Activated CD8-positive, alpha-beta memory T cell treated with anti-CD3 and anti-CD28 coated beads, Interleukin-2, amount 50 U/mL, for 24 hours (primary cell): Measurements from ENCODE around the gene MMEL1.
"Not testable (repeated sequence)": the region's sequence is repeated elsewhere in the genome, so short reads cannot be mapped to it uniquely, and the experiment has no call there.

Source experiments
- DNase-seq: peaks from one replicate; pipeline ENCODE4 v3.0.0-alpha.2; 2020; ENCODE audit errors: extremely low read depth

MMEL1 gene

GRCh38 chr1:2573250-2573920 lies 59.4 kb downstream of the MMEL1 start:
- DNase-seq = no peak

DNA sequence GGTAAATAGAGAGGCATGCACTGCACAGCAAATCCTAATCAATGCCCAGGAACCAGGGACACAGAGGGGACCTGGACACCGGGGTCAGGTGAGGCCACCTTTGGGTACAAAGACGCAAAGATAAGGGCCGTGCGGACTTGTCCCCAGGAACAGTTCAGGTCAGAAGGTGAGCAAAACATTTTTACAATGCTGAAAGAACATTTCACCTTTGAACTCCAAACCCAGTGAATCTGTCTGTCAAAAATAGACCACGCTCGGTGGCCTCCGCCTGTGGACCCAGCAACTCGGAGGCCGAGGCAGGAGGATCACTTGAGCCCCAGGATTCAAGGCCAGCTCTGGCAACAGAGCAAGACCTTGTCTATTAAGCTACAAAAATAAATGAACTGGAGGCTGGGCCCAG lies 61.5 kb downstream of the MMEL1 start:
- no peak for DNase-seq

DNA sequence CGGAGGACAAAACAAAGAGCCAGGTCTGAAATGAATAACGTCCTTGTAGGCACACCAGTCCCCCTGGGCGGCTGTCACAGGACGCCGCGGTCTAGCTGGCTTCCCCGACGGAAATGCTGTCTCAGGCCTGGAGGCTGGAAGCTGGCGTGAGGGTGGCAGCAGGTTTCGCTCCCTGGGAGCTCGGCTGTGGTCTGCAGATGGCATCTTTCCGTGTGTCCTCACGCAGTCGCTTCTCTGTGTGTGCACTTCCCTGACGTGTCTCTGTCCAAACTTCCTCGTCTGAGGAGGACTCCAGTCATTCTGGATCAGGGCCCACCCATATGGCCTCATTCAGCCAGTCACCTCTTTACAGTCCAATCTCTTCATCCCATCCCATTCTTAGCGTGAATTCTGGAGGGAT lies 62.5 kb downstream of the MMEL1 start:
- no peak for DNase-seq

- DNase-seq = not testable (repeated sequence)
Observed at GRCh38 chr1:2569703-2570102, 63.1 kb downstream of the MMEL1 start.

GRCh38 chr1:2569060-2569459 lies 63.8 kb downstream of the MMEL1 start:
- no peak for DNase-seq

GRCh38 chr1:2568187-2568816 lies 64.5 kb downstream of the MMEL1 start:
- DNase-seq = not testable (repeated sequence)

DNA sequence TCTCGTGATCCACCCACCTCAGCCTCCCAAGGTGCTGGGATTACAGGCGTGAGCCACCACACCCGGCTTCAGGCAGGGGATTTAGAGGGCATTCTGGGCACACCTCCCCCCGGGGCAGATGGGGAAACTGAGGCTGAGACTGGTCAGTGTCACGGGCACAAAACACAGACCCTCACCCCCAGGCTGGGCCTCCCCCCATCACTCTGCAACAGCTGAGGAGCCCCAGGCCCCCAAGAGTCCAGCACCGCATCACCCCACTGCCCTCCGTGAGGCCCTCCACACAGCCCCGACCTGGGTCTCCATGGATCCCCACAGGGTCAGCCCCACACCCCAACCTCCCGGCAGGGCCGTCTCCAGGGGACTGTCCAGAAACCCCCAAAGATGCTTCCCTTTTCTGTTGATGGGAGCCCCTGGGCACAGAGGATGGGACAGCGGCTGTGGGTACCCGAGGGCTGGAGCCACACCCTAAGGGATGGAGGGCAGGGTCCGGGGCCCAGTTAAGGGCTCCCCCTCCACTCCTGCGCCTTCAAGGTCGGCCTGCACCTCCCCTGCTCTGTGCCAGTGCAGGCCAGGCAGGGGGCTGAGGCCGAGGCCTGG lies 65.6 kb downstream of the MMEL1 start:
- no peak for DNase-seq

DNA sequence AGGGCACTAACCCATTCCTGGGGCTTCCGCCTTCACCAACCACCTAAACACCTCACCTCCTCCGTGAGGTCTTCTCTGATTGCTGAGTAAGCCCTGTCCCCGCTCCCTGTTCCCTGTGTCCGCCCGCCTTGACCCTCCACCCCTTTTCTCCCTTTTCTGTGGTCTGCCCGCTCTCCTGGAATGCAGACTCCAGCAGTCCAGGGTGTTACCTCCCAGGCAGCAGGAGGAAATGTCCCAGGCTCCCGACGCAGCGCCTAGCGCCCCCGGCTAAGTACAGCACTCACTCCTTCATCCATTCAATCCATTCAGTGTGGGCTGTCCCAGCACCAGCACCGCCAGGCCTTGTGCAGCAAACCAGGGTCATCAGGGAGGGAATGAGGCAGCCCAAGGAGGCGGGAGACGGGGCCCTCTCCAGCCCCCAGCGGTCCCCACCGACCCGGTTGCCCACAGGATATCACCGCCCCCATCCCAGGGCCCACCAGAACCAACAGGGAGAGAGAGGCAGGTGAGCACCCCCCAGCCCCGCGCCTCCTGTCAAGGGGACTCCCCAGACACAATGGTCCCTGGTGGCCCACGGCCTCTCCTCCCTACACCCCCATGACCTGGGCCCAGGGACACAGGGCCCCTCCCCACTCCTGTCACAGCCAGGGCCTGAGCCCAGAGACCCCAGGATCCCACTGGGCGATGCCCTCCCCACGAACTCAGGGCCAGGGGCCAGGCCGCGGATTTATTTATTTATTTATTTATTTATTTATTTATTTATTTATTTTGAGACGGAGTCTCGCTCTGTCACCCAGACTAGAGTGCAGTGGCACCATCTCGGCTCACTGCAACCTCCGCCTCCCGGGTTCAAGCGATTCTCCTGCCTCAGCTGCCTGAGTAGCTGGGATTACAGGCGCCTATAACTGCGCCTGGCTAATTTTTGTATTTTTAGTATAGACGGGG lies 66.4 kb downstream of the MMEL1 start:
- DNase-seq = no peak

GRCh38 chr1:2564815-2565374 lies 67.9 kb downstream of the MMEL1 start:
- DNase-seq = no peak

- no peak for DNase-seq
Observed at GRCh38 chr1:2564006-2564814, 68.6 kb downstream of the MMEL1 start.

- DNase-seq = no peak
Observed at GRCh38 chr1:2563205-2563604, 69.6 kb downstream of the MMEL1 start.

DNA sequence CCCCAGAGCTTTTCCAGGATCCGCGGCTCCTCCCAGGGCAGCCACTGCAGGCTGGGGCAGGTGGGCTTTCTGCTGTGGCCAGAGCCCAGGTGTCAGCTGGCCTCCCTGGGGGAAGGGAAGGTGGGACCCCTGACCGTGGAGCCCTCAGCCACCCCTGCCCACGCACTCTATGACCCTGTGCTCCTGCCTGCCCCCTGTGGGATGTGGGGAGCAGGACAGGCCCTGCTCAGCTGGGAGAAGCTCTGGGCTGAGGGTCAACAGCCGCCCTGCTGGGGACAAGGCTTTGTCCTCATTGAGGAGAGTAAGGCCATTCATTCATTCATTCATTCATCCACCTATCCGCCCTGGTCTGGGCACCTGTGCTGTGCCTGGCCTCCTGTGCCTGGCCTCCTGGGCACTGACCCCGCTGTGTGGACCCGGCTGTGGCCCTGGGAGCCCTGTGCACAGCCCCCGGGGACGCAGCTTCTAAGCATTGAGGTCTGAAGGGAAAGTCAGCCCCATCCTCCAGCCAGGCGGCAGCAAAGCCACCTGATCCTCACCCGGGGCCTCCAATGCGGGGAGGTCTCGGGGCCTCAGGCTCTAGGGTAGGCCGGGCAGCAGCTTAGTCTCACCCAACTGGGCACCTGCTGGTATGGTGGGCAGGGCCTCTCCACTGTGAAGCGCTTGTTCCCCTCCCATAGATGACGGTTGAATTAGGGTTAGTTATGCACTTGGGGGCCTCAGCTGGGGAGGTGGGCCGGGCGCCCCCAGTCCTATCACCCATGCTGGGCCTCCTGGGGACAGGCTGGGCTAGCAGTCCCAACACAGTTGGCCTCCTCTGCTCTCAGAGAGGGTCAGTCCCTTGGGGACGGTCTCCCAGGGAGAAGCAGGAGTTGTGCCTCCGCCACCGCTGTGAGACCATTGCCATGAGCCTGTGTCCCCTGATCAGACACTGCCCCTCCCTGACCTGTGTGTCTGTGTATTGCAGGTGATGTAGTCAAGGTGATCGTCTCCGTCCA lies 70.6 kb downstream of the MMEL1 start:
- no peak for DNase-seq

- no peak for DNase-seq
Observed at GRCh38 chr1:2561446-2561845, 71.4 kb downstream of the MMEL1 start.

GRCh38 chr1:2560299-2561073 lies 72.3 kb downstream of the MMEL1 start:
- no peak for DNase-seq

DNA sequence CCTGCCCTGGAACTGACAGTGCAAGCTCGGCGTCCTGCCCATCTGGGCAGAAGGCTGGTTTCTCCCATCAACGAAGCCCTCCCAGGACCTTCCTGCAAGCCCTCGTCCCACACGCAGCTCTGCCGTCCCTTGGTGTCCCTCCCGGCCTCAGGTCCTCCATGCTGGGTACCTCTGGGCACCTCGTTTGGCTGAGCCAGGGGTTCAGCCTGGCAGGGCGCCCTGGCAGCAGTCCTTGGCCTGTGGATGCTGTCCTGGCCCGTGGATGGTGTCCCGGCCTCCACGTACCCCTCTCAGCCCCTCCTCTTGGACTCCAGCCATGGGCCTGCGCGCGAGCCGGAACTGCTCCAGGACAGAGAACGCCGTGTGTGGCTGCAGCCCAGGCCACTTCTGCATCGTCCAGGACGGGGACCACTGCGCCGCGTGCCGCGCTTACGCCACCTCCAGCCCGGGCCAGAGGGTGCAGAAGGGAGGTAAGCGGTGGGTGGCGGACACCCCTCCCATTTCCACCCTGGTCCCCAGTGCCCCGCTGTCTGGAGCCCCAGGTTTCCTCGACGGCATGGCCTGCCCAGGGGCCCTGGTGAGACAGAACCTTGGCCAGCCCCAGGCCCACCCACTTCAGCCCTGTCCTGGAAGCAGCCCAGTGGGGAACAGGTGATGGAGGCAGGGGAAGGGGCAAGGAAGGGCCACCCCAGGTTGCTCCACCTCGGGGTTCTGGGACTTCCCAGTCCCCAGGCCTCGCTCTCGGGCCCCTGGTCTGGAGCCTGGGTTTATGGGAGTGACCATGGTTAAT lies 73.1 kb downstream of the MMEL1 start:
- no peak for DNase-seq

DNA sequence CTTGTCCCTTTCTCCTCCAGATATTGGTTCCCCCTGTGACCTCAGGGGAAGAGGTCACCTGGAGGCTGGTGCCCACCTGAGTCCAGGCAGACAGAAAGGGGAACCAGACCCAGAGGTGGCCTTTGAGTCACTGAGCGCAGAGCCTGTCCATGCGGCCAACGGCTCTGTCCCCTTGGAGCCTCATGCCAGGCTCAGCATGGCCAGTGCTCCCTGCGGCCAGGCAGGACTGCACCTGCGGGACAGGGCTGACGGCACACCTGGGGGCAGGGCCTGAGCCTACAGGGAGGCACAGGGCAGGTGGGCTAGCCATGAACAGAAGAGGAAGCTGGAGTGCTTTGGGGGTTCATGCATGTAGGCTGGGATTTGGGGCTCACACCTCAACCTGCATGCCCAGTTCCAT lies 74.0 kb downstream of the MMEL1 start:
- no peak for DNase-seq

- no peak for DNase-seq
Observed at GRCh38 chr1:2558420-2558819, 74.4 kb downstream of the MMEL1 start.
